NCI-H526 treated with DMSO at 0.1 percent for 48 hours (cell line): Measurements from ENCODE around the gene HMCN2.
"Not testable (repeated sequence)": the region's sequence is repeated elsewhere in the genome, so short reads cannot be mapped to it uniquely, and the experiment has no call there.

ENCODE experiments used
- DNase-seq: peaks from one replicate; lab custom pipeline; 2025; lab: John Stamatoyannopoulos, UW

HMCN2 gene

DNA sequence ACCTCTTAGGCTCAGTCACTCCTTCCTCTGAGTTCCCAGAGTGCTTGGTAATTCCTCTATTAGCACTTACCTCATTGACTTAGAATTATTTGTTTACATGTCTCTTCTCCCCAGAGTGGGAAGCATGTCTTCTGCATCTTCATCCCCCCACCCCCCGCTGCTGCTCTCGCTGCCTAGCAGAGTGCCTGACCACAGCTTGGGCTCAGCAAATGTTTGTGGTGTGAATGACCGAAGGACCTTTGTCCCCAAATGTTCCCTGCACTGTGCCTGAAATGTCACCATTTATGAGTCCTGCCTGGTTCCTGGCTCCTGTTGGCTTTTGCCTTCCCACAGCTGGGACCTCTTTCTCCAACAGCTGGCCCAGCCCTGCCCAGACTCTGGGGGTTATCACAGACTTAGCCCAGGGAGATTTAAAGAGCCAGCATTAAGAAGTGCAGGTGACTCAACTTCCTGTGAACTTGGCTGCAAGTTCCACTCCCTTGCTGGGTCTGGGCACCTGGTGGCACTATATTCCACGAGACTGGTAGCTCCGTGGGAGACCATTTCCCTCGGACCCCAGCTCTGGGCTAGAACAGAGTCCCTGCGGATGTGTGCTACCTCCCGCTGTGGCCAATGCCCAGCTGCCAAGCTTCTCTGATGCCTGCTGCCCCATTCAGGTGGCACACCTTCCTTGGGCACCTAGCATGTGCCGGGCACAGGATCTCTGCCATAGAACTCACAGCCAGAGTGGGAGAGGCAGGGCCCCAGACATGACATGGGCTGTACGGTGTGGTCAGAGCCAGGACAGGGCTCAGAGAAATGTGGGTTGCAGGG lies 1.8 kb upstream of the HMCN2 start:
- DNase-seq: no peak

- no peak for DNase-seq
Observed at GRCh38 chr9:130264414-130265350, 878 bp upstream of the HMCN2 start.

DNA sequence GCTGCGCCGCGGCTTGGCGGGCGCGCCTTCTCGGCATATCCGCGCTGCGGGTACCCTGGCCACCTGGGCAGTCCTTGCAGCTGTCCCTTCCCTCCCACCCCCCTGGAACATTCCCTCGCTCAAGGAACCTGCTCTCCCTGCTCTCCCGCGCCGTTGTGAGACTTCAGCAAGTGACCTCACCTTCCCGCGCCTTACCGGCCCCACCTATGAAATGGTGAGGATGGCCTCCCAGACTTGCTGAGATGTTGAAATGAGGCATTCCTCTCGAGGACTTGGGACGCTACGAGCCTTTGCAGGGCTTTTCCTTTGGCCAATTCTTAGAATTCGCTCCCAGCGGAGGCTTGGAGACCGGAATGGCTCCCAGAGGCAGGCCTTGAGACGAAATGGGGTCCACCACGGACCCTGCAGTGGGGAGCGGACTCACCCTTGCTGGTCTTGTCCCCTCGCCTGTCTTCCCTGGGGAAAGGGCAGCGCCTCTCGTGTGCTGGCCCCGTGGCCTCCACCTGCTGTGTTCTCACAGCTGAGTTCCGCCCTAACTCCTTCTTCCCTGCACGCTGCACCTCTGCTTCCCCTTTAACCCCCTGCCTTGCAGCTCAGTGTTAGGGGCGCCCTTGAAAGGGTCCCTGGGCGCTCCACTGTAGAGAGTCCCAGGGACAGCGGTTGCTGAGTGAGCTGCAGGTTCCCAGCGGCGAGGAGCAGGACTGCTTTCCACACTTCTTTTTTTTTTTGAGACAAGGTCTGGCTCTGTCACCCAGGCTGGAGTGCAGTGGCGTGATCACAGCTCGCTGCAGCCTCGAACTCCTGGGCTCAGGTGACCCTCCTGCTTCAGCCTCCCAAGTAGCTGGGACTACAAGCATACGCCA lies 907 bp downstream of the HMCN2 start:
- DNase-seq: no peak

GRCh38 chr9:130267930-130268329 lies 2.4 kb downstream of the HMCN2 start:
- DNase-seq: no peak

- DNase-seq: no peak
Observed at GRCh38 chr9:130268521-130269211, 3.1 kb downstream of the HMCN2 start.

DNA sequence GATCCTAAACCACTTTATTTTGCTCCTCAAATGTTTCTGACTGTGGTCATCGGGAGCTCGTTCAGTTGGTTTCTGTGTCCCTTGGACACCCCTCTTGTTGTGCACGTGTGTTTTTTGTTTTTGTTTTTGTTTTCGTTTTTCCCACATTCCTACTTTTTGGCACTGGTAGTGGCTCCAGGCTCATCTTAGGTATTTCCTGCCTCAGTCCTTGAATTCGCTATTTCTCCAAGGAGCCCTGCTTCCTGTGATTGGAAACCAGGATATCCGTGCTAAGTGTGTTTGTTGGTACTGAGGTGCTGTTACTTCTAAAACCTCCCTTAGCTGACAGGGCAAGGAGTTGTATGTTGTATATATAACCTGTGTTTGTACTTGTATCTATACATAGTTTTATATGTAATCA lies 5.9 kb downstream of the HMCN2 start:
- DNase-seq: no peak

- DNase-seq: no peak
Observed at GRCh38 chr9:130275156-130275555, 9.6 kb downstream of the HMCN2 start.

GRCh38 chr9:130276121-130276520 lies 10.6 kb downstream of the HMCN2 start:
- no peak for DNase-seq

DNA sequence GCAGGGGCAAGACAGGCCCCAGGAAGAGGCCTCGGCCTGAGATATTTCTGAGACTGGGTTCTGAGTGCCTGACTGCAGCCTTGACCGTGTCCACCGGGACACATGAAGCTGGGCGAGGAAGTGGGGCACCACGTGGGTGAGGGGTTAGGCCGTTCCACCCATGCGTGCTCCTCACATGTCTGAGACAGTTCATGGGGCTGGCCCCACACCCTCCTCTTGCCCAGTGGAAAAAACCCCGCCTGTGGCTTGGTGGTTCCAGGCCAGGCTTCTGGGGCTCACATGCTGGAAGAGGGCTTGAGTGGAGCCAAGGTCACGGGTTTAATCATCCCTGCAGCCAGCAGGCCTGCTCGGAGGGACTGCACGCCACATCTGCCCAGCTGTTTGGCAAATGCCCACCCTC lies 11.4 kb downstream of the HMCN2 start:
- no peak for DNase-seq

- not testable (repeated sequence) for DNase-seq
Observed at GRCh38 chr9:130277525-130277924, 12.0 kb downstream of the HMCN2 start.

GRCh38 chr9:130283539-130284248 lies 18.1 kb downstream of the HMCN2 start:
- no peak for DNase-seq

- no peak for DNase-seq
Observed at GRCh38 chr9:130284249-130284625, 18.7 kb downstream of the HMCN2 start.

DNA sequence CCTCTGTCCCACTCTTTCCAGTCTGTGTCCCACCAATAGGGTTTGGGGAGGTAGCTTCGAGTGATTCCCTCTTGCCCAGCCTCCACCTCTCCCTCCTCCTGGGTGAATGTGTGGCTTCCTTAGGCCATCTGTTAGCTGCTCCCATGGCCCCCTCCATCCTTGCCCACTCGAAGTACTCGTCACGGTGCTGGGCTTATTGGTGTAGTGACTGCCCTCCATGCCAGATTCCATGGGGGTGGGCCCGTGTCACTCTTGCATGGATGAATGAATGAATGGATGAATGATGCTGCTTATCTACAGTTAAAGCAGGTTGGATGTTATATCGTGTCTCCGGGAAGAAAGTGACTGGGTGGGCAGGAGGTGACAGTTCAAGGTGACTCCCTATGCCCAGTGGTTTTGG lies 19.1 kb downstream of the HMCN2 start:
- no peak for DNase-seq

- DNase-seq: no peak
Observed at GRCh38 chr9:130285271-130285670, 19.7 kb downstream of the HMCN2 start.

DNA sequence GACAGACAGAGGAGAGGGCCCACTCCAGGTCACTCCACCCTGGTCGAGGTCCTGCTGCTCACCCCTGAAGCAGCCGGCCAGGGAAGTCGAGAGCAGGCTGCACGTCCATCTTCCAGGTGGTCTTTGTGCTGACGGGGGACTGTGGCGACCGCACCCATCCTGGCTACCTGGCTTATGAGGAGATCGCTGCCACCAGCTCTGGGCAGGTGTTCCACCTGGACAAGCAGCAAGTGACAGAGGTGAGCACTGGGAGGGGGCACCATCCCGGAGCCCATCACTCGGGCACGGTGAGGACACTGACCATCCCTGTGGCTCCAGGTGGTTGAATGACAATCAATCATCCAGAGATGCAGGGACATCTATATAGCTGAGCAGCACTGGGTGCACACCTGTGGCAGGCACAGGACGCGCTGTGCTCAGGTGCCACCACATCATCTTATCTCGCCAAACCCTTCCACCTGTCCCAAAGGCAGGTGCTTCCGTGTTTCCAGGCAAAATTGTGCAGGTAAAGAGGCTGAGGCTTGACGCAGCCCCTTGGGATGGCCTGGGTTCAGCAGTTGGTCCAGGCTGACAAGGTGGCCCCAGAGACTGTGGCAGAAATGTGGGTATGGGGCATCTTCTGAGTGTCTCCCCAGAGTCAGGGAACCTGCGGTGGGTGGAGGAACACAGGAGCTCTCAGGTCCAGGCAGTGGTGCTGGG lies 20.7 kb downstream of the HMCN2 start:
- no peak for DNase-seq

DNA sequence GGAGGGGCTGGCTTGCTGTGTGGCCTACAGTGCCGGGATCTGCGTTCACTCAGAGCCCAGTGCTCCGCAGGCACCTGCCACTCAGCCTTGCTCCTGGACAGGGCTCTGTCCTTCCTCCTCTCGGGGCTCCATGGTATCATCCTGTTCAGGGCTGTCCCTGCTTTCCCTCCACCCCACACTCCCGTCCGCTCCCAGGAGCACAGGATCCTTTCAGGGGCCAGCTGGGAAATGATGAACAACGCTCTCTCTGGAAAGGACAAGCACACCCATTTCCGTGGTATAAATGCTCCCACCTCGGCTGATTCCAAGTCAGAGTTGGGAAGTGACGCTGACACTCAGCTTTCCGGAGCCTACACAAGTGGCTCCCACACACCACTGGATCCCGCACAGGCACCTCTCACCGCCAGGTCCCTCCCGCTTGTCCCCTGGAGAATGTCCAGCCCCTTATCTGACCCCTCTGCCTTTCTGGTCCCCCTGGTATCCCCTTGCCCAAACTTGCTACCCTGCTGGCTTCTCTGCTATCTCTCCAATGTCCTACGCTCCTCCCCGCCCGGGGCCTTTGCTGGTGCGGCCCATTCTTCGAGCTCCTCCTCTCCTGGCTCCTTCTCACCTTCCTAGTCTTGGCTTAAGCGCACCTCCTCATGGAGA lies 21.3 kb downstream of the HMCN2 start:
- no peak for DNase-seq

GRCh38 chr9:130287736-130288135 lies 22.2 kb downstream of the HMCN2 start:
- DNase-seq: no peak

GRCh38 chr9:130288393-130288792 lies 22.8 kb downstream of the HMCN2 start:
- DNase-seq: no peak

DNA sequence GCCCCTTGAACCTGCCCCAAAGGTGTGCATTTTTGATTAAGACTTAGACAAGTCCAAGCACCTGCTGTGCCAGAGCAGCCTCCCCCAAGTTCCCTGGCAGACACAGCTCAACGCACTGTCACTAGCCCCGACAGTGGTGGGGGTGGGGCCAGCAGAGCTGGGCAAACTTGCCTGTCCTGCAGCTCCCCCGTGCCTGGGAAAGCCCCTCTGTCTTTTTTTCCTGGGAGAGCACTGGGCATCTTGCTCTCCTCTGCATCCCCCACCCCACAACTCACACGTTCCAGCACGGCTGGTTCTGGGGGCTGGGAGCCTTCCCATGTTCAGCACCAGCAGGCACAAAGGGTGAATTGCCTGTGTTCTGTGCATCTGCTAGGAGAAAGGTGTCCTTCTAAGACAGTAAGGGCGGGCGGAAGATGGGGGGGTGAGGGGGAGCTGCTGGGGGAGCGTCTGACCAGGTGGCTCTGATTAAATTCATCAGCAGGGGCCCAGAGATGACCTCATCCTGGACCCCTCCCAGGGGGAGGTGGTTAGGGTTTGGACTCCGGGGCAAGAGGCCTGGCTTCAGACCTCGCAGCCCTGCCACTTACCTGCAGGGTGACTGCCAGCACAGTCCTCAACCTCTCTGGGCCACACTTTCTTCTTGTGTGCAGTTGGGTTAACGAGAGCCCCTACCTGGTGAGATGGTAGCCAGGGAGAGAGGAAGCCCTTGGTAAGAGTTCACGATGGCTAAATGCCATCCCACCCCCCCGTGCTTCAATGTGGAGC lies 23.5 kb downstream of the HMCN2 start:
- DNase-seq: no peak
